Panc1 (cell line): ENCODE measurements around the gene AUNIP. TPM values are rescaled to one million over a fixed set of nuclear protein-coding genes. Genes with fewer than 3 reads are reported as not detected.

Experiments used
- ATAC-seq: fragments of 200-7000 bp; cut with Tn5 transposase; 2 replicates; pipeline ENCODE4 v1.9.1; 2020; ENCODE audit warnings: mild to moderate bottlenecking, moderate library complexity
- BruUV-seq: library from RNA; stranded (reverse); fragments of 400-500 nt; replicated peaks from 2 replicates; lab custom pipeline; 2021; lab: Mats Ljungman, UMichigan
- CTCF ChIA-PET: fragments of 300-600 bp; sonication (Branson Sonifier 250); formaldehyde crosslinking; loops from one replicate; lab custom pipeline; 2022; ENCODE audit warnings: antibody characterized with exemption; lab: Charles Lee
- POLR2A ChIA-PET: fragments of 300-600 bp; sonication (Branson Sonifier 250); formaldehyde crosslinking; loops from one replicate; lab custom pipeline; 2022; ENCODE audit warnings: antibody characterized with exemption; lab: Charles Lee
- DNase-seq: peaks from one replicate; pipeline ENCODE4 v3.0.0-alpha.2; 2010; ENCODE audit warnings: low read depth, low spot score
- H3K27ac ChIP-seq: 2 replicates; pipeline ENCODE4 v1.5.1; 2011; ENCODE audit warnings: mild to moderate bottlenecking, low read length, inconsistent platforms
- H3K27me3 ChIP-seq: fragments of 200-500 bp; sonication (Bioruptor generic); 2 replicates; pipeline ENCODE4 v1.6.0; 2014; ENCODE audit warnings: low read length, inconsistent platforms; ENCODE audit not compliant: control insufficient read depth, insufficient read depth
- H3K36me3 ChIP-seq: fragments of 200-500 bp; sonication (Bioruptor generic); 2 replicates; pipeline ENCODE4 v1.5.1; 2014; ENCODE audit warnings: inconsistent platforms, mild to moderate bottlenecking, low read length, moderate library complexity; ENCODE audit not compliant: control insufficient read depth, insufficient read depth
- H3K4me1 ChIP-seq: 2 replicates; pipeline ENCODE4 v1.5.1; 2011; ENCODE audit warnings: inconsistent platforms, mild to moderate bottlenecking, low read length, moderate library complexity; ENCODE audit not compliant: control insufficient read depth, insufficient read depth
- H3K4me3 ChIP-seq, 2 experiments: 2 replicates each; pipeline ENCODE4 v1.5.1; 2011 to 2012; ENCODE audit warnings: low read depth in 2 of 2, low read length in 2 of 2, mild to moderate bottlenecking in 2 of 2, inconsistent platforms in 1 of 2, moderate library complexity in 1 of 2
- H3K9me3 ChIP-seq: fragments of 200-500 bp; sonication (Bioruptor generic); 2 replicates; pipeline ENCODE4 v1.5.1; 2014; ENCODE audit warnings: low read depth, mild to moderate bottlenecking, inconsistent platforms, low read length, moderate library complexity; ENCODE audit not compliant: control insufficient read depth, insufficient read depth
- CTCF ChIP-seq: fragments of 450-650 bp; IDR thresholded peaks from 2 replicates; pipeline ENCODE4 v1.5.1; 2017; ENCODE audit warnings: mild to moderate bottlenecking
- POLR2AphosphoS5 ChIP-seq: IDR thresholded peaks from 2 replicates; pipeline ENCODE4 v1.6.1; 2012; ENCODE audit warnings: mild to moderate bottlenecking, low read depth, low read length, moderate library complexity
- REST ChIP-seq, 2 experiments: IDR thresholded peaks; 2 replicates each; pipeline ENCODE4 v1.6.1; 2011 to 2012; ENCODE audit warnings: low read depth in 2 of 2, control low read depth in 1 of 2, low read length in 1 of 2, mild to moderate bottlenecking in 1 of 2, moderate library complexity in 1 of 2; ENCODE audit not compliant: insufficient read depth in 1 of 2
- SIN3A ChIP-seq: IDR thresholded peaks from 2 replicates; pipeline ENCODE4 v1.6.1; 2012; ENCODE audit warnings: low read depth, mild to moderate bottlenecking, low read length, moderate library complexity, borderline replicate concordance; ENCODE audit not compliant: insufficient read depth
- TCF7L2 ChIP-seq: IDR thresholded peaks from 2 replicates; pipeline ENCODE4 v1.6.1; 2011; ENCODE audit warnings: mild to moderate bottlenecking, low read depth, low read length, inconsistent platforms
- in situ Hi-C: cut with HindIII; loops from 2 replicates; pipeline ENCODE4 v1.10.0; 2016; ENCODE audit warnings: low sequenced_read_pairs, low pct_unique_long_range_greater_than_20kb
- intact Hi-C: fragments of 100-400 bp; cut with micrococcal nuclease; formaldehyde crosslinking; loops from one replicate; pipeline ENCODE4 v1.10.0; 2022; ENCODE audit not compliant: unreplicated experiment
- total RNA-seq: library from RNA; stranded (reverse); gene quantifications from one replicate; pipeline ENCODE4 v1.2.1, GENCODE V29; 2021; ENCODE audit not compliant: unreplicated experiment

AUNIP gene
- total RNA-seq, 1 experiment from 2014 or later: 12.2 TPM

GRCh38 chr1:25875154-25875855, 16.0 kb upstream of the AUNIP start, which contains the start of gene PAQR7:
Gene PAQR7 (minus strand): TSS chr1:25875708. CDS start chr1:25863839, 11,869 bp downstream.
- ChIA-PET CTCF (interaction anchor here (0.6 kb wide), 1 partner anchor 155 kb away, joined by 5 read pairs; no protein-coding TSS in a partner anchor), POLR2A (interaction anchor here (0.6 kb wide), 1 partner anchor 302 kb away, joined by 4 read pairs; the partner anchor contains the start of gene CNKSR1)
- ATAC-seq: peak; percentile 90
- intact Hi-C loops: no loop called here
- H3K4me1 ChIP-seq: peaks cover 48% of the 10 kb centered on the region
- TF ChIP-seq TCF7L2 (peak; percentile 90), CTCF (no peak), SIN3A (no peak), POLR2AphosphoS5 (peak; percentile 38; the same call in 1 of the 2 replicates), REST (IDR thresholded peaks at IDR 0.05; ENCODE audit: insufficient read depth in 1 of 2, low read depth in 2 of 2, low read length in 1 of 2) (no peak)
- H3K36me3 ChIP-seq: no peaks in the 10 kb centered on the region; the same call in 1 of the 2 replicates
- no peaks in the 10 kb centered on the region for H3K27me3 ChIP-seq
- DNase-seq: no peak
- BruUV-seq: no TSS peak
- H3K9me3 ChIP-seq: no peaks in the 10 kb centered on the region
- peak within 1 kb of the TSS; percentile 83 for H3K27ac ChIP-seq
- peak within 1 kb of the TSS; percentile 57 to 73 for H3K4me3 ChIP-seq
- in situ Hi-C loops: no loop called here

- no peak for TF ChIP-seq CTCF
- no peak for TF ChIP-seq TCF7L2
- TF ChIP-seq REST (IDR thresholded peaks at IDR 0.05; ENCODE audit: insufficient read depth in 1 of 2, low read depth in 2 of 2, low read length in 1 of 2): no peak
- TF ChIP-seq SIN3A: no peak
- no peak for TF ChIP-seq POLR2AphosphoS5
- BruUV-seq: no TSS peak
- no peak for DNase-seq
- H3K27ac ChIP-seq: peak overlapping the region; percentile 83
- ChIA-PET POLR2A (interaction anchor here (0.6 kb wide), 1 partner anchor 250 kb away, joined by 11 read pairs; no protein-coding TSS in a partner anchor), CTCF (interaction anchor here (0.6 kb wide), 1 partner anchor 155 kb away, joined by 5 read pairs; no protein-coding TSS in a partner anchor)
- in situ Hi-C loops (no loop called here), intact Hi-C loops (no loop called here)
- H3K36me3 ChIP-seq: no peaks in the 10 kb centered on the region; the same call in 1 of the 2 replicates
- peak overlapping the region; percentile 57 to 73 for H3K4me3 ChIP-seq
- H3K9me3 ChIP-seq: no peaks in the 10 kb centered on the region
- H3K4me1 ChIP-seq: peaks cover 47% of the 10 kb centered on the region
- no peaks in the 10 kb centered on the region for H3K27me3 ChIP-seq
- peak; percentile 40 for ATAC-seq
Measured at GRCh38 chr1:25874635-25875153, 15.4 kb upstream of the AUNIP start.
